Left renal pelvis (tissue), 4 donors: ENCODE data around the gene STX1B. TPM values are rescaled to one million over a fixed set of nuclear protein-coding genes. Genes with fewer than 3 reads are reported as not detected.

Source experiments
- DNase-seq, 4 donors: peaks; one replicate each; pipeline ENCODE4 v3.0.0-alpha.2; 2013; ENCODE audit warnings: low read depth in 4 of 4, low spot score in 3 of 4
- polyA plus RNA-seq, 4 donors: library from polyadenylated mRNA; unstranded; fragments of 120-200 nt; gene quantifications; one replicate each; pipeline ENCODE4 v1.2.1, GENCODE V29; 2013; ENCODE audit not compliant: insufficient read length in 4 of 4

Gene STX1B
- polyA plus RNA-seq, 4 donors, result 1.2 to 2.8 (median 2.2) TPM

DNA sequence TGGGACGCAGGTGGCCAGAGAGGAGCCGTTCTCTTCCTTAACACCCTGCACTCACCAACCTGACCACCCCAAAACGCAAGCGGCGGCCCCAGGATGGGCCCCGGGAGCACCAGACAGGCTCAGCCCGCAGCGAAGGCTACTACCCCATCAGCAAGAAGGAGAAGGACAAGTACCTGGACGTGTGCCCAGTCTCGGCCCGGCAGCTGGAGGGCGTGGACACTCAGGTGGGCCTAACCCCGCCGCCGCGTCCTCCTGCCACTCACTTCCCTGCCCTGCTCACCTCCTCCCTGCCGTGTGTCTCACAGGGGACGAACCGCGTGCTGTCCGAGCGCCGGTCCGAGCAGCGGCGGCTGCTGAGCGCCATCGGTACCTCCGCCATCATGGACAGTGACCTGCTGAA, 30.0 kb downstream of the STX1B start:
- no peak for DNase-seq

DNA sequence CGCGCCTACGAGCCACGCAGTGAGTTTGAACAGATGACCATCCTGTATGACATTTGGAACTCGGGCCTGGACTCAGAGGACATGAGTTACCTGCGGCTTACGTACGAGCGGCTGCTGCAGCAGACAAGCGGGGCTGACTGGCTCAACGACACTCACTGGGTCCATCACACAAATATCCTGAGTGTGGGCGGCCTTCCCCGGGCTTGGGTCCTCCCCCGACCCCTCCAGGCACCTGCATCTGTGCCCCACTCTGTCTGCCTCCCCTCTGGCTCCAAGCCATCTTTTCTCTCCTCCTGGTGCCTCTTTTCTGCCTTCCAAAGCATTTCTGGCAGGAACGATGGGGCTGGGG, 30.4 kb downstream of the STX1B start:
- DNase-seq, result no peak

DNA sequence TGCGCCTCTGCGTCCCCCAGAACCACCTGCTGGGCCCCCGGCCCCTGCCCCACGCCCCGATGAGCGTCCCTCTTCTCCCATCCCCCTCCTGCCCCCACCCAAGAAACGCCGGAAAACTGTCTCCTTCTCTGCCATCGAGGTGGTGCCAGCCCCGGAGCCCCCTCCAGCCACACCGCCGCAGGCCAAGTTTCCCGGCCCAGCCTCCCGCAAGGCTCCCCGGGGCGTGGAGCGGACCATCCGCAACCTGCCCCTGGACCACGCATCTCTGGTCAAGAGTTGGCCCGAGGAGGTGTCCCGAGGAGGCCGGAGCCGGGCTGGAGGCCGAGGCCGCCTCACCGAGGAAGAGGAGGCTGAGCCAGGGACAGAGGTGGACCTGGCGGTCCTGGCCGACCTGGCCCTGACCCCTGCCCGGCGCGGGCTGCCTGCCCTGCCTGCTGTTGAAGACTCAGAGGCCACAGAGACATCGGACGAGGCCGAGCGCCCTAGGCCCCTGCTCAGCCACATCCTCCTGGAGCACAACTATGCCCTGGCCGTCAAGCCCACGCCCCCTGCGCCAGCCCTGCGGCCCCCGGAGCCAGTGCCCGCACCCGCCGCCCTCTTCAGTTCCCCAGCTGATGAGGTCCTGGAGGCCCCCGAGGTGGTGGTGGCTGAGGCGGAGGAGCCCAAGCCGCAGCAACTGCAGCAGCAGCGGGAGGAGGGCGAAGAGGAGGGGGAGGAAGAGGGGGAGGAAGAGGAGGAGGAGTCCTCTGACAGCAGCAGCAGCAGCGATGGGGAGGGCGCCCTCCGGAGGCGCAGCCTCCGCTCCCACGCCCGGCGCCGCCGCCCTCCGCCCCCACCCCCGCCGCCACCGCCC, 31.0 kb downstream of the STX1B start:
- no peak for DNase-seq

- DNase-seq, result no peak
Observed at GRCh38 chr16:30977502-30977901, 32.9 kb downstream of the STX1B start.

DNA sequence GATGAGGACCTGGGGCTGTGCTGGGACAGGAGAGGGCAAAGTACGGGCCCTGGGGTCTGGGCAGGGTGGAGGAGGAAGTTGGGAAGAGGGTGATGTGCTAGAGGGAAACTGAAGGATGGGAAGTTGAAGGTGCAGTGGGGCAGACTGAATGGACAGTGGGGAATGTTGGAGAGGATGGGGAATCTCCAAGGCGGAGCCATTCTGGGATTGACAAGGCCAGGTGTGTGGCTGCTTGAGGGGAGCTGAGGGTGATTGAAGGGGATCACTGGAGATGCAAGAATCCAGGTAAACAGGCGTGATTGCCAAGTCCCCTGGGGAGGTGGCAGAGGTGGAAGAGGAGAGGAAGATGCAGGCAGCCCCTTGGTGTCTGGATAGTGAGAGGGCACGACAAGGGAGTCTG, 34.0 kb downstream of the STX1B start:
- DNase-seq, result no peak

DNA sequence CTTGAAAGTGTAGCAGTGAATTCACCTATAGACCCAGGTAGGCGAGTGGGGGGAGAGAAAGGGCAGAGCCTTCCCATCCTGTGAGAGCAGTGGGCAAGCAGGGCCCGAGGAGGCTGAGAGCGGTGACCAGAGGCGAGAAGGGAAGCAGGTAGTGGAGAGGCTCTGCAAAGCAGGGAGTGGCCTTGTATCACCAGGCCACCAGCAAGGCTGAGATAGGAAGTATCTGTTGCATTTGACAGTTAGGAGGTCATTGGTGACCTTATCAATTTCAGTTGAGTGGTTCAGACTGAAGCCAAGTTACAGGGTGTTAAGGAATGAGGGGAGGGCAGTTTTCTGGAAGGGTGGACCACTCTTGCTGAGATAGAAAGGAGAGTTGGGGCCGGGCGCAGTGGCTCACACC, 36.1 kb downstream of the STX1B start:
- no peak for DNase-seq

- no peak for DNase-seq
Observed at GRCh38 chr16:30972872-30973271, 37.6 kb downstream of the STX1B start.

DNA sequence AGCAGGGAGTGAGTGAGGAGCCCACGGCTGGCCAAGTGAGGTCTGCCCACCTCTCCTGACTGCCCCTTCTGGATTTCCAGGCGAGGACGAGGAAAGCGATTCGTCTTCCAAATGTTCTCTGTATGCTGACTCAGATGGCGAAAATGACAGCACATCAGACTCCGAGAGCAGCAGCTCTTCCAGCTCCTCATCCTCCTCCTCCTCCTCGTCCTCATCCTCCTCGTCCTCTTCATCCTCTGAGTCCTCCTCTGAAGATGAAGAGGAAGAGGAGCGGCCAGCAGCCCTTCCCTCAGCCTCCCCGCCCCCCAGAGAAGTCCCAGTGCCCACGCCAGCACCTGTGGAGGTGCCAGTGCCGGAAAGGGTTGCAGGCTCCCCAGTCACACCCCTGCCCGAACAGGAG, 39.1 kb downstream of the STX1B start:
- DNase-seq, result no peak

DNA sequence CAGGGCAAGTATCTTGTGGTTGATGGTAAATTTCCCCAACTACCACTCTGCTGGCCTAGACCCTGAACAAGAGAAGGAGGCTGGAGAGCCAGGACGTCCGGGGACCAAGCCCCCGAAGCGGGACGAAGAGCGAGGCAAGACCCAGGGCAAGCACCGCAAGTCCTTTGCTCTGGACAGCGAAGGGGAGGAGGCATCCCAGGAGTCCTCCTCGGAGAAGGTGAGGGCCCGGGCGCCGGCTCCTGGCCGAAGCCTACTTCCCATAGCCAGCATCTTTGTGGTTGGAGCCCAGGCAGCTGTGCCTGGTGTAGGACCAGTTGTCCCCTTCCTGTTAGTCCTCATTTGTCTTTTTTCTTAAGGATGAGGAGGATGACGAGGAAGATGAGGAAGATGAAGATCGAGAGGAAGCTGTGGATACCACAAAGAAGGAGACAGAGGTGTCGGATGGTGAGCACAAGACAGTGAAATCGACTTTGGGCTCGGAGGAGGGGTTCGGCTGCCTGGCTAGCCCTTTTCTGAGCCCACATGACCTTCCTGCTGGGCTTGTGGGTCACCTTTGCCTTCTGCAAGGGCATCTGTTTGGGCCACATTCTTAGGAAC, 41.1 kb downstream of the STX1B start:
- DNase-seq, result no peak

DNA sequence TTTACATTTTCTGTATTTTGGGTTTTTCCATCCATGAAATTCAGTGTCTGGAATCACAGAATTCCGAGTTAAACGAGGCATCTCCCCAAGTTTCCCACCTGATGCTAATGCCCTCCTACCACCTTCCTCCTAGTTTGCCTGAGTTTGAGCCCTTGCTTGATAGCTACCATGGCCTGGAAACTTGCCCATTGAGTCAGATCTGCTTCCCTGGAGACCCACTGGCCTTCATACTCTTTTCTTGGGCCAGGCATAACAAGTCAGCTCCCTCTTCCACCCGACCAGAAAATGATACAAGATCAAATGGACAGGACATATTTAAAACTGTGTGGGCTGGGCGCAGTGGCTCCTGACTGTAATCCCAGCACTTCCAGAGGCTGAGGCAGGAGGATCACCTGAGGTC, 42.6 kb downstream of the STX1B start:
- DNase-seq, result no peak

GRCh38 chr16:30966033-30966619, 44.3 kb downstream of the STX1B start:
- no peak for DNase-seq

DNA sequence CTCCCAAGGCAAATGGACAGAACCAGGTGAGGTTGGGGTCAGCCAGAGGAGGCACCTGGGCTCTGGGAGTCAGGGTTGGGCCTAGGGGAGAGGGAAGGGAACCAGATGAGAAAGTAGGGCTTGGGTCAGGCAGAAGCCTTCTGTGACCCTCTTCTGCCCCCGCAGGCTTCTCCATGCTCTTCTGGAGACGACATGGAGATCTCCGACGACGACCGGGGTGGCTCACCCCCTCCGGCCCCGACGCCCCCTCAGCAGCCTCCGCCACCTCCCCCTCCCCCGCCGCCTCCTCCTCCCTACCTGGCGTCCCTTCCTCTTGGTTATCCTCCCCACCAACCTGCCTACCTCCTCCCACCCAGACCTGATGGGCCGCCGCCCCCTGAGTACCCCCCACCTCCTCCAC, 45.0 kb downstream of the STX1B start:
- no peak for DNase-seq

DNA sequence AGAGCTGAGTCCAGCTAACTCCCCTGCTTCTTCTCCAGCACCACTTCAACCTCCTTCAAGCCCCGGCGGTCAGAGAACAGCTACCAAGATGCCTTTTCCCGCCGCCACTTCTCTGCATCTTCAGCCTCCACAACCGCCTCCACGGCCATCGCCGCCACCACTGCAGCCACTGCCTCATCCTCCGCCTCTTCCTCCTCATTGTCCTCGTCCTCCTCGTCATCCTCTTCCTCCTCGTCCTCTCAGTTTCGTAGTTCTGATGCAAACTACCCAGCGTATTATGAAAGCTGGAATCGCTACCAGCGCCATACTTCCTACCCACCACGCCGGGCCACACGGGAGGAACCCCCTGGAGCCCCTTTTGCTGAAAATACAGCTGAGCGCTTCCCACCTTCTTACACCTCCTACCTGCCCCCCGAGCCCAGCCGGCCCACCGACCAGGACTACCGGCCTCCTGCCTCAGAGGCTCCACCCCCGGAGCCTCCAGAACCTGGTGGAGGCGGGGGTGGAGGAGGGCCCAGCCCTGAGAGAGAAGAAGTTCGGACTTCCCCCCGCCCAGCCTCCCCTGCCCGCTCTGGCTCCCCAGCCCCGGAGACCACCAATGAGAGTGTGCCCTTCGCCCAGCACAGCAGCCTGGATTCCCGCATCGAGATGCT, 45.7 kb downstream of the STX1B start:
- DNase-seq, result no peak

GRCh38 chr16:30963925-30964511, 46.4 kb downstream of the STX1B start:
- no peak for DNase-seq

- DNase-seq, result no peak
Observed at GRCh38 chr16:30961384-30961783, 49.1 kb downstream of the STX1B start.

DNA sequence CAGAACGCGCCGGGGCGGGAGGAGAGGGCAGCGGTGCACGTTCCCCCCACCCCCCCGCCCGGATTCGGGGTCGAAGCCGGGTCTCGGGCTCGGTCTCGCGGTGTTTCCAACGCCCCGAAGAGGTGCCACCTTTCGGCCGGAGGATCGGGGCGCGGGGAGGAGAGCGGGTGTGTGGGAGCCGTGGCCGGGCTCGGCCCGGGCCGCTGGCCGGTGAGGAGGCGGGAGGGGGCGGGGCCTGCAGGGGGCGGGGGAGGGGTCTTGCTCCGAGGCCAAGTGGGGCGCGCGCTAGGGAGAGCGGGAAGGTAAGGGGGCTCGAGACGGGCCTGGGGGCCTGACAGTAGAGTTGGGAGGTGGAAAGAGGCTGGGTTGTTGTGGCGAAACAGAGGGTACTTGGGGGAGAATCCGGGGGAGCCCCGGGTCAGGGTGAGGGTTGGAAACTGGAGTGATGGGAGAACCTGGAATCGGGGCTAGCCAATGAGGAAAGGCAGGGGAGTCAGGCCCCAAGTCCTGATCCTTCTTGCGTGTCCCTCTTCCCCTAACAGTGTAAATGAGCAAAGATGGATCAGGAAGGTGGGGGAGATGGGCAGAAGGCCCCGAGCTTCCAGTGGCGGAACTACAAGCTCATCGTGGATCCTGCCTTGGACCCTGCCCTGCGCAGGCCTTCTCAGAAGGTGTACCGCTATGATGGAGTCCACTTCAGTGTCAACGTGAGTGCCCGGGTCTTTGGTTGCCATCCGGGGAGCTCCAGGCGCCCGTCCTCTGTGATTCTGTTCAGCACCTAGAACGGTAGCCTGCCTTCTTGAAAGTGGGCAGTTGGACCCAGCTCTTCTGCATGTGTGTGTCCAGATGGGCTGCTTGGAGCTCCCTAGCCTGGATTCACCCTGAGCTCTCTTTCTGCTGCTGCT, 52.0 kb downstream of the STX1B start:
- no peak for DNase-seq

DNA sequence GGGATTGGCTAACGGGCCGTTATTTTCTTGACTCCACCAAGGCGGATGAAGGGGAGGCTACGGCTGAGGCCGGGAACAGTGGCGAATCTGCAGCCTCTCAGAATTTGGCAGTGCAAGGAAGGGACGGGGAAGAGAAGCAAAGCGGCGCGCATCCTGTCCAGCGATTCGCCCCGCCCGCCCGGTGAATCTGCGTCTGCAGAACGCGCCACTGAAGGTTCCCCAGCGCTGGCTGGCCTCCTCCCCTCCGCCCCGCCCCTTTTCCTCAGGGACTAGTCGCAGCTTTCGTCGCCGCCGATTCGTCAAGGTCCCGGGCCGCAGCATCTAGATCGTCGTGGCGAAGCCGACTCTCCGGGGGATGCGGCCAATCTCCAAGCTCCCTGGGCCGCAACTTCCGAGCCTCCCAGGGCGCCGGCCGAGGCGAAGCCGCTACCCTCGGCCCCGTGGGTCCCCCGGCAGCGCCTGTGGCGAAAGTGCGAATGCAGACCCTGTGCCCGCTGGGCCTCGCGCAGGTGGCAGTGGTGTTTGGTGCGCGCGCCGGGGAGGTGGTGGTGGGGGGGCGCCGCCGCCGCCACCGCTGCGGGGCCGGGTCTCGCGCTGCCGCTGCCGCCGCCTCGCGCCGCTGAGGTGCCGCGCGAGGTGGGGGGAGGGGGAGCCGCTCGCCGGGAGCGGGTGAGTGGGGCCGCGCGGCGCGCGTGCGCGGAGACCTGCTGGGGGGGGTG, 52.8 kb downstream of the STX1B start, which contains the start of gene SETD1A:
SETD1A (plus strand) TSS at position 299 of the 719 bp plus-strand sequence. CDS start 978 bp downstream, outside the sequence.
- peak; percentile 87 to 93 (median 89) for DNase-seq

DNA sequence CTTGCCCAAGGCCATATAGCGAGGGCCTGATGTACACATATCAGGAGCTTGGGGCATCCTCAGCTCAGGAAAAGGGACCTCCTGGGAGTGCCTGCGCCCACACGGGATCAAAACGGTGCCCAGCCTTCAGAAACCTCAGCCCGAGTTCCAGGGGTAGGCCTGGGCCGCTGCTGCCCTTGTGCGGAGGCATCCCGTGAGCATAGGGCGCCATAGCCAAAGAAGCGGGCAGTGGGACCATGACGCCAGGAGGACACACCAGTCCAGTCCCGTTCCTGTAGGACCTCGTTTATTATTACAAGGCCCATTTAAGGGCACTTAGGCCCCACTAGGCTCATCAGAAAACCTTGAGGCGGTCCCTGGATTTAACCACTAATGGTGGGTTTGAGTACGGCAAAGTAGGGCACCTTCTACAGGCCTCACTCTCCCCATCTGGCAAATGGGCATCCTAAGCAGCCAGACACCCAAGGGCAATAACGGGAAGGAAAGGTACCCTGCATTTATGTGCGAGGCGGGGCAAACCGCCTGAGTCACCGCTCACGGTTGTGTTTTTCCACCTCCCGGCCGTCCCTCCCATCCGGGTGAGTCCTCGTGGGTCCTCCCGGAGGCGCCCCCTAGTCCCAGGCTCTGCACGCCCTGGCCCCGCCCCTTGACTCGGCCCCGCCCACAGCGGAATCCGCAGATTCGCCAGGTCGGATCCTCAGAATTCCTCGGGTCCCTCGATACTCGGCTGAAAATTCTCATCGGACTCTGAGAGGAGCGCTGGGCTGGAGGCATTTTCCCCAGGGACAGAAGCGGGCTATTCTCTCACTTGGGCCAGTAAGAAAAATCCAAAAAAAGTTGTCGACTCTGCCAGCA, 53.6 kb downstream of the STX1B start:
- DNase-seq, result peak in 1 of 4 donors; percentile 70
